Activated naive CD4-positive, alpha-beta T cell treated with anti-CD3 and anti-CD28 coated beads, Interleukin-2, amount 50 U/mL, for 72 hours (primary cell): Measurements from ENCODE around the gene CCND1. TPM values are rescaled to one million over a fixed set of nuclear protein-coding genes. Genes with fewer than 3 reads are reported as not detected.
"Not testable (repeated sequence)": the region's sequence is repeated elsewhere in the genome, so short reads cannot be mapped to it uniquely, and the experiment has no call there.

Experiments used
- ATAC-seq, 2 donors: fragments of 150-1000 bp; cut with Tn5 transposase; 2 replicates each; pipeline ENCODE4 v1.10.0; 2021; ENCODE audit warnings: mild to moderate bottlenecking in 2 of 2, moderate library complexity in 2 of 2
- DNase-seq, 2 donors: peaks; one replicate each; pipeline ENCODE4 v3.0.0; 2021 to 2022; ENCODE audit warnings: low spot score in 2 of 2
- H3K27ac Mint-ChIP-seq, 2 donors: one replicate each; pipeline ENCODE4 v1.8.0; 2022; ENCODE audit warnings: mild to moderate bottlenecking in 2 of 2, mixed read lengths in 2 of 2
- H3K36me3 Mint-ChIP-seq, 2 donors: one replicate each; pipeline ENCODE4 v1.8.0; 2022; ENCODE audit warnings: mixed read lengths in 2 of 2
- H3K9me3 Mint-ChIP-seq, 2 donors: one replicate each; pipeline ENCODE4 v1.8.0; 2022; ENCODE audit warnings: mixed read lengths in 2 of 2
- total RNA-seq, 2 donors: library from RNA; stranded (reverse); gene quantifications; one replicate each; pipeline ENCODE4 v1.2.3, GENCODE V29; 2022

The CCND1 gene
- total RNA-seq, 2 donors from 2014 or later: 0.16 to 0.39 TPM

DNA sequence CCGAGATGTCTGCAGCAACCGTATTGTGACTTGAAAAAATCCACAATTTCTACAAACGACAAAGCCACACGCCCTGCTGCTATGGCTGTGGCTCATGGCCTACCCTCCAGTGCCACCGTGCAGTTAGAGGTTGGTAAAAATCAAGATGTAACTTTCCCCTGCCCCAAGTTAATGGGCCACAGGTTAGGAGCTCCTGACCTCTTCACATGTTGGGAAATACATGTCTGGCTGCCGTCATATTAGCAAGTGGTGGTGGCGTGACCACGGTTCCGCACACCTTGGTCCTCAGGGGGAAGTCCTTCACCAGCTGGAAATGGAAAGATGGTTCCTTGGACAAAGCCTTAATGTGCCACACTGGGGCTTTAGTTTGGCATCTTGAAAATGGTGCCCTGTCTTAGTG, 27.4 kb upstream of the CCND1 start:
- H3K9me3 Mint-ChIP-seq: peaks cover 0 to under 1% of the 10 kb centered on the region in 2 donors
- DNase-seq: no peak
- H3K36me3 Mint-ChIP-seq: peaks cover 0 to under 1% of the 10 kb centered on the region in 2 donors
- no peak overlapping the region for H3K27ac Mint-ChIP-seq
- no peak for ATAC-seq

DNA sequence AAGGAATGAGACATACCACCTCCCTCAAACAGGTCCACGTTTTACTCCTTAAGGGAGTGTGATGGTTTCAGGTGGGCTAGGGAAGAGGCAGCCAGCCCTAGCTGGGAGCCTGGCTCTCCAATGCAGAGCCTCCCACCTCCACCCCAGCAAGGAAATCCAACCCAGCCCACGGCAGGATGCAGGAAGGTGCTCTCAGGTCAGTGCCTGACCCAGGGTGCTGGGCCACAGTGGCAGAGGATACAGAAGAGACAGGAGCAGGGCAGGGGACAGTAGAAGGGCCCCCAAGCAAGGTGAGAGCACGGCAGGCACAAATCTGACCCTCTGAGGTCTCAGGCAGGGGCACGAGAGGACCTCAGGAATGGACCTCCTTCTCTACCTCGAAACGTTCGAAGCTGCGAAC, 26.9 kb upstream of the CCND1 start:
- no peaks in the 10 kb centered on the region for H3K9me3 Mint-ChIP-seq
- ATAC-seq (no peak), DNase-seq (no peak)
- H3K27ac Mint-ChIP-seq: no peak overlapping the region
- H3K36me3 Mint-ChIP-seq: no peaks in the 10 kb centered on the region

DNA sequence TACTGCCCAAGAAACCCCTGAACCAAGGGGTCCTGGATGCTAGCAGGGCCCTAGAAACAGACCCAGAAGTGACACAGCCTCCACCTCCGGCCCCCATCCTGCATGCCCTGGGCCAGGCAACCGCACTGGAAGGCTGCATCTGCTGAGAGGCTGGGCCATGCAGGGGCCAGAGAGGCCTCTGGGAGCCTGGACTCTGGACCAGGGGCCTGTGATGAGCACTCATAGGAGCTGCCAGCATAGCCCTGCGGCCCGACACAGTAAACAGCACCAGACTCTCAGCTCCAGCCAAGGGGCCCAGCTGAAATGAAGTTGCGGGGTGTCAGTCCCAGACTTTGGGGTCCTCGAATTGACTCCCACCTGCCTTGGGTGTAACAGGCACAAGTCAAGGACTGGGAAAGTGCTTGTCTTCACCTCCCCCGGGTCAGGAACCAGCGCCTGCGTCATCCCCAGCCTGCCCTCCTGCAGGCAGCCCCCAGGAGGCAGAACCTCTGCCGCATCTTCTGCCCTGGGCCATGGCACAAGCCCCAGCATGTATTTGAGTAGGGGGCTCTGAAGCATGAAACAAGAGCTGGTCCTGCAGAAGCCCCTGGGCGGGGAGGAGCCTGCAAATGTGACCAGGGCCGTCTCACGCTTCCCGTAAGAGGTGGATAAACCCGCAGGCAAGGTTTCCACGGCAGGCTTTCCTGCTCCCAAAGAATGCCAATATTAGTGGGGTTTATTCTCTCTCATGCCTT, 25.2 kb upstream of the CCND1 start:
- Mint-ChIP-seq H3K9me3 (no peaks in the 10 kb centered on the region), H3K36me3 (no peaks in the 10 kb centered on the region), H3K27ac (no peak overlapping the region)
- ATAC-seq (no peak), DNase-seq (no peak)

DNA sequence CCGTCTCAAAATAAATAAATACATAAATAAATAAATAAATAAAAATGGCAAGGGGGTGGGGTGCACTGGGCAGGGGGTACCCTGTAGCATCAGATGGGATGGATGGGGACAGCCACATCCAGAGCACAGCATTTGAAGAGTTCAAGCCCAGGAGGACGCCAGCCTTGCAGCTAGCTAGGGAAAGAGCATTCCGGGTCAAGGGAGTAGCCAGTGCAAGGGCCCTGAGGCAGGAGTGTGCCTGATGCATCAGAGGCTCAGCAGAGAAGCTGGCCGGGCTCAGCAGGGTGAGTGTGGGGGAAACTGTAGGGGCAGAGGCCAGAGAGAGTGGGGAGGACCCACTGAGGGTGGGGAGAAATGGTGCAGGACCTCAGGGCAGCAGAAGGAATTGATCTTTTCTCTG, 23.7 kb upstream of the CCND1 start:
- ATAC-seq (no peak), DNase-seq (no peak)
- Mint-ChIP-seq H3K27ac (peak overlapping the region in 1 of 2 donors; percentile 96), H3K9me3 (no peaks in the 10 kb centered on the region), H3K36me3 (no peaks in the 10 kb centered on the region)

DNA sequence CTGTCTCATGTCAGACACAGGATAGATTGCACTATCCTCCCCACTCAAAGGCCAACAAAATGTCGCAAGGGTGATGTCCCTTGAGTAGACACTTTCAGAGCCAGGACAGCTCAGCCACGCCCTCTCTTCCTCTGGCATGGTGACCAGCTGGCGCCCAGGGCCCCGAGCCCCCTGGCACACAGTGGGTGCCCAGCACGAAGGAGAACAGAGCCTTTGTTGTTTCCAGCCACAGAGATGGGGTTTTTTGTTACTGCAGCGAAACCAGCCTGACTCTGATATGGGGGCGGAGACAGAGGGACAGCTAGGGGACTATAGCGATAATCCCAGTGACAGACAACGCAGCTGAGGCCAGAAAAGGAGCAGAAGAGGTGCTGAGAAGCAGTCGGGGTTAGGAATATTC, 23.3 kb upstream of the CCND1 start:
- Mint-ChIP-seq H3K36me3 (no peaks in the 10 kb centered on the region), H3K27ac (no peak overlapping the region), H3K9me3 (no peaks in the 10 kb centered on the region)
- ATAC-seq (no peak), DNase-seq (no peak)

DNA sequence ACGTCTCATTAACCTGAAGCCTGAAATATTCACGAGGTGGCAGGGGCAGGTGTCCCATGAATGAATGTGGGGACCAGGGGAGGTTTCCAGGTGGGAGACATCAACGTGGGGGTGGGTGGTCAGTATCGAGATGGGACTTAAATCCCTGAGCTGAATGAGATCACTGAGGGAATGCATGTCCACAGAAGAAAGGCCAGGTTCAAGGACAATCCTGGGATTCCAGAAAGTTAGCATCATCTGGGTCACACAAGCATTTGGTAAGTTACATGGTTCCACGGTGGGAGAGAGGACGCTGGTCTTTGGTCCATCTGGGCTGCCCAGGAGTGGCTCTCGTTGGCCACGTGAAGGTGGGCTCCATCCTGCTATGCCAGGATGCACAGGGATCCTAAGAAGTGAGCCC, 22.7 kb upstream of the CCND1 start:
- ATAC-seq (no peak), DNase-seq (no peak)
- Mint-ChIP-seq H3K9me3 (no peaks in the 10 kb centered on the region), H3K27ac (no peak overlapping the region), H3K36me3 (no peaks in the 10 kb centered on the region)

DNA sequence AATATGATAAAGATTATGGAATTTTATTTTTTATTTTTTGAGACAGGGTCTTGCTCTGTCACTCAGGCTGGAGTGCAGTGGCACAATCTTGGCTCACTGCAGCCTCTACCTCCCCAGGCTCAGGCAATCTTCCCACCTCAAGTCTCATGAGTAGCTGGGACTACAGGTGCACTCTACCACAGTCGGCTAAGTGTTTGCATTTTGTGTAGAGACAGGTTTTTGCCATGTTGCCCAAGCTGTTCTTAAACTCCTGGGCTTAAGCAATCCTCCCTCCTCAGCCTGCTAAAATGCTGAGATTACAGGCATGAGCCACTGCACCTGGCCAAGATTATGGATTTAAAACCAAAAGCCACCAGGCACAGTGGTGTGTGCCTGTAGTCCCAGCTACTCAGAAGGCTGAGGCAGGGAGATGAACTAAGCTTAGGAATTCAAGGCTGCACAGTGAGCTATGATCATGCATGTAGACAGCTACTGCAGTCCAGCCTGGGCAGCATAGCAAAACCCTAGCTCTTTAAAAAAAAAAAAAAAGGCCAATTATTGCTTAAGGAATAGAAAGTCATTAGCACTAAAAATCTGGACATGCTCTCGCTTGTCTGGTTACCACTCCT, 20.2 kb upstream of the CCND1 start:
- ATAC-seq (no peak), DNase-seq (no peak)
- Mint-ChIP-seq H3K36me3 (no peaks in the 10 kb centered on the region), H3K27ac (no peak overlapping the region), H3K9me3 (no peaks in the 10 kb centered on the region)

DNA sequence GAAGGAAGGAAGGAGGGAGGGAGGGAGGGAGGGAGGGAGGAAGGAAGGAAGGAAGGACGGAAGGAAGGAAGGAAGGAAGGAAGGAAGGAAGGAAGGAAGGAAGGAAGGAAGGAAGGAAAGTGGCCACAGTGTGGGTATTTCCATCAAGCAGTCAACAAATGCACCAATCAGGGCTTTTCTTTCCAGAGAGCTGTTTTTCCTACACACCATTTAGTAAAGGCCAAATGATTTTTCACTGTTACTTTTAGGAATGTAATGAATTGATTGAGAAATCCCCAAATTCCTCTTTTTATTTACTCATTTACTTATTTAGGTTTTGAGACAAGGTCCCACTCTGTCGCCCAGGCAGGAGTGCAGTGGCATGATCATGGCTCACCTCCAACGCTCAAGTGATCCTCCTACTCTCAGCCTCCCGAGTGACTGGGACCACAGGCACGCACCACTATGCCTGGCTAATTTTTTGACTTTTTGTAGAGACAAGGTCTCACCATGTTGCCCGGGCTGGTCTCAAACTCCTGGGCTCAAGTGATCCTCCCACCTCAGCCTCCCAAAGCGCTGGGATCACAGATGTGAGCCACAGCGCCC, 18.8 kb upstream of the CCND1 start:
- H3K9me3 Mint-ChIP-seq, H3K27ac Mint-ChIP-seq, DNase-seq, ATAC-seq, H3K36me3 Mint-ChIP-seq: not testable (repeated sequence)

DNA sequence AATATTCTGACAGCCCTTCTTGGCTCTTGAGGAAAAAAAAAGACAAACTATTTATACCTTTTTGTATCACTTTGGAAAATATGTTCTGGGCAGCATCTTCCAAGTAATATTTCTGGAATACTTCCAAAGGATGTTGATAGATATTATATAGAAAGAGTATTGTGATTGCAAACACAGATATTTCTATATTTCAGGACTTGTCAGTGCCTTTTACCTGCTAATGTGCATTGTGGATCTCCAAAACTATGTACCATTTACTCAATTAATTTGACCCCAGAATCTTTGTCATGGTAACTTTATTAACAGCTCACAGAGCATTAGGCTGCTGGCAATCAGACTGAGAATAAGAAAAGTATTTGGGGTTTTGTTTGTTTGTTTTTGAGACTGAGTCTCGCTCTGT, 16.7 kb upstream of the CCND1 start:
- H3K27ac Mint-ChIP-seq: no peak overlapping the region
- peaks cover 0 to 4% of the 10 kb centered on the region in 2 donors for H3K36me3 Mint-ChIP-seq
- DNase-seq (no peak), ATAC-seq (no peak)
- peaks cover 0 to 5% of the 10 kb centered on the region in 2 donors for H3K9me3 Mint-ChIP-seq

DNA sequence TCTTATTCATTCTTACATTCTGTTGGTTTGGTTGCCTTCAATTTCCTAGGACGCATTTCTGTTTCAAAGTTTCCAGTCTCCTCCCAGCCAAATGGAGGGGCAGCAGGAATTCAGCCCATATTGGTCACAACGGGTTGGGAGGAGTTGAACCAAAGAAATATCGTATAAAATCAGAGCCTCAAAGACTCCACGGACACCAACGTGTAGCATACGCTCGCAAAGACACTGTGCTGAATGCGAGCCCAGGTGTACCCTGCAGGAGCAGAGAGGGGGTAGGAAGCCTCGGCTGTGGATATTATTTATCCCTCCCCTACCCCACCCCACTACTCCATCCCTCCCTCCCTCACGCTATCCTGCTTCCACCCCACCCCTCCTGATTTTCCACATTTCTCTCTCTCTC, 15.5 kb upstream of the CCND1 start:
- peaks cover 0 to 12% of the 10 kb centered on the region in 2 donors for H3K36me3 Mint-ChIP-seq
- H3K27ac Mint-ChIP-seq: no peak overlapping the region
- DNase-seq: no peak
- H3K9me3 Mint-ChIP-seq: peaks cover 0 to 13% of the 10 kb centered on the region in 2 donors
- ATAC-seq: no peak

DNA sequence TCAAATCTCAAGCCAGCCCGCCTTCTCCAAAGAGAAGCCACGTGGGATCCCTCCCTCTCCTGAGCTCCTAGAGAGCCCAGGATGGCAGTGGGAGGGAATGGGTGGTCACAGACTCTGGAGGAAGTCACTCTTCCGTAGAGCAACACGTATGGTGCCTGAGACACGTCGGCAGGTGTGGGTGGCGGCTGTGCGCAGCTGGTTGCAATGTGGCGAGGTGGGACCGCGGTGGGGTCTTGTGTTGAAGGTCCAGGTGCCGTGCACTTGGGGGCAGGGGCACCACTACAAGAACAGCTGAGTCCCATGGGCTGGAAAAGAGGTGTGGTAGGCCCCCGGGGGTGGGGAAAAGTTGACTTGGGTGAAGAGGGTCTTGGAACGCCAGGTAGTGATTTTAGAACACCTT, 13.4 kb upstream of the CCND1 start:
- ATAC-seq (no peak), DNase-seq (no peak)
- no peak overlapping the region for H3K27ac Mint-ChIP-seq
- H3K9me3 Mint-ChIP-seq: peaks cover 0 to 13% of the 10 kb centered on the region in 2 donors
- peaks cover 0 to 12% of the 10 kb centered on the region in 2 donors for H3K36me3 Mint-ChIP-seq

DNA sequence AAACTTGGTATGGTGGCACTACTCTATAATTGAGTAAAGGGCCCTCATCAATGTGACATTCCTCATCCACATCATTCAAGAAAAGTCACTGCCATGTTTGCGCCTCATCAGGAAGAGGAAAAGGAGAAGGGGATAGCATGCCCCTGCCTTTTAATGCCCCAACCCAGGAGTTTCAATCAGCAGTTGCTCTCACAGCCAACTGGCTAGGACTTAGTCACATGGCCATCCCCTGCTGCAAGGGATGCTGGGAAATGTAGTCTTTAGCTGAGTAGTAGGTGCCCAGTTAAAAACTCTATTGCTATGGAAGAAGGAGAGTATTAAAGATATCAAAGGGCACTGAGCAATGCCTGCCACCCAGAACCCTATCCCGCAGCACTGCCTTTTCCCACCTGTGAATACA, 10.9 kb upstream of the CCND1 start:
- DNase-seq: no peak
- H3K9me3 Mint-ChIP-seq: peaks cover 0 to 13% of the 10 kb centered on the region in 2 donors
- H3K27ac Mint-ChIP-seq: no peak overlapping the region
- ATAC-seq: no peak
- H3K36me3 Mint-ChIP-seq: peaks cover 0 to 12% of the 10 kb centered on the region in 2 donors

DNA sequence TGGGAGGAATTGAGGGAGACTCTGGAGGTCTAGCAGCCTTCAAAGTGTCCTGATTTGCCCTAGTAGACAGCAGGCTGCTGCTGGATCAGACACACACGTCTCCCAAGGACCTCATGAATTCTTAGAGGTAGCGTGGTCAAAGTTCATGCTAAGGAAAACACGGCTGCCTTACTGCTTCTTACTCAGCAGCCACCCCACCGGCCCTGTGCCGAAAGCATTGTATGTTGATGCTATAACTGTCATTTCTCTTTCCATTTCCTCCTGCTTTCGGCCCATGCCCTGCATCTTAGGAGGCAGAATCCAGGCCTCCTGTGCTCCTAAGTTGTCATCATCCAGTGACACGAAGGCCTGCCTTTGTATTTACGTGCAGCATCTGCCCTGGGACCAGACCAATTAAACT, 10.5 kb upstream of the CCND1 start:
- Mint-ChIP-seq H3K9me3 (peaks cover 0 to 13% of the 10 kb centered on the region in 2 donors), H3K27ac (no peak overlapping the region), H3K36me3 (peaks cover 0 to 12% of the 10 kb centered on the region in 2 donors)
- DNase-seq: no peak
- no peak for ATAC-seq

DNA sequence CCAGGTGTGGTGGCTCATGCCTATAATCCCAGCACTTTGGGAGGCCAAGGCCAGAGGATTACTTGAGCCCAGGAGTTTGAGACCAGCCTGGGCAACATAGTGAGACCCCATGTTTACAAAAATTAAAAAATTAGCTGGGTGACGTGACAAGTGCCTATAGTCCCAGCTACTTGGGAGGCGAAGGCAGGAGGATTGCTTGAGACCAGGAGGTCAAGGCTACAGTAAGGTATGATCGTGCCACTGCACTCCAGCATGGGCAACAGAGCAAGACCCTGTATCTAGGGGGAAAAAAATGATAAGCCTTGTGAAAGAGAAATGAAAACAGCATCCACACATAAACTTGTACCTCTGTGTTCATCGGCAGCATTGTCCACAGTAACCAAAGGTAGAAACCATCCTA, 8.1 kb upstream of the CCND1 start:
- peaks cover 0 to 13% of the 10 kb centered on the region in 2 donors for H3K9me3 Mint-ChIP-seq
- no peak overlapping the region for H3K27ac Mint-ChIP-seq

DNA sequence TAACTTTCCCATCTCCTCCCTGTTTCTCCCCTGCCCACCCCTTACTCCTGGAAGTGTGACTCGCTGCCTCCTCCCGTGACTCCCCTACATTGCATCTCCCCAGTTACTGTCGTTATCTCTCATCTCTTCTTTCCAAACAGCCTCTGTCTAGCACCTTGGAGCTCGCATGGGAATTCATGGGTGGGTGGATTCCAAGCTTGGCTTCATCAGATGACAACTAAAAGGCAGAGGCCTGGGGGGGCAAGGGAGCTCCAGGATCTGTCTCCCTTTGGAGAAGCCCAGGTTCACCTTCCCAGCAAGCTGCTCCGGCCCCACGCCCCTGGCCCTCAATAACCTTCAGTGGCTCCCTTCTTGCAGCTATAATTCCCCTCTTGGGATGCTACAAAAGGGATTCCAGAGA, 6.9 kb upstream of the CCND1 start:
- no peak for DNase-seq
- Mint-ChIP-seq H3K36me3 (peaks cover 0 to 10% of the 10 kb centered on the region in 2 donors), H3K27ac (no peak overlapping the region), H3K9me3 (peaks cover 0 to 10% of the 10 kb centered on the region in 2 donors)
- no peak for ATAC-seq

More for the DNA sequence above, 8.1 kb upstream of the CCND1 start:
- peaks cover 0 to 12% of the 10 kb centered on the region in 2 donors for H3K36me3 Mint-ChIP-seq
- ATAC-seq (no peak), DNase-seq (no peak)

DNA sequence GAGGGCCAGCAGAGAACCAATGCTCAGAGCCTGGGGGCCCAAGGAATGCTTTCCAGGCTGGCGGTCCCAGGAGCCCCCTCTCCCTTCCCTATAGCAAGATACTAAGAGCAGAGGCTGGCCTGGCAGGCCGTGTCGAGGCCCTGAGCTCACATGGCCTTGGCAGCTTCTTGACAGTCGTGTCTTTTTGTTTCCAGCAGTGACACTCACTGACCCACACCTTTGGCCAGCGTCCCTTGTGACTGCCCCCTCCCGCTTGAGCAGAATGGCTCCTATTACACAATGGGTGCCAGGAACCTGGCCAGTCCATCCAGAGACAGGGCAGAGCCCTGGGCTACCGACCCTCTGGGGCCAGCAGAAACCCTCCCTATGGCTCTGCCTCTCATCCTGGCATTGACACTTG, 6.4 kb upstream of the CCND1 start:
- no peak for ATAC-seq
- no peak overlapping the region for H3K27ac Mint-ChIP-seq
- H3K9me3 Mint-ChIP-seq: peaks cover 0 to 5% of the 10 kb centered on the region in 2 donors
- DNase-seq: no peak
- H3K36me3 Mint-ChIP-seq: peaks cover 0 to 5% of the 10 kb centered on the region in 2 donors

DNA sequence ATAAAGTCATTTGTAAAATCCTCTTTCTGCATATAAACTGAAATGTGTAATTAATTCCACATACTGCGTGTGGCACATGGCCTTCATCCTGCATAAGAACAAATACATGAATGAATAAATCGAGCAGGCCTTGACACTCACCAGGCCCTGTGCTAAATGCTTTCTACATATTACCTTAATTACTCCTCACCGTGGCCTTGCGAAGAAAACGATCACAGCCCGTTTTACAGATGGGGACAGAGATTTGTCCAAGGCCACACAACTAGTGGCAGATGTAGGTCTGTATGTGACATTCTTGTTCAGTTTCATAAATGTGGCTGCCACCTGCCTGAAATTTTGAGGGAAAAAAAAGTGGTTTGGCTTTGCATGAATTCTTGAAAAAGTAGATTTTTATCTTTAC, 5.8 kb upstream of the CCND1 start:
- Mint-ChIP-seq H3K9me3 (no peaks in the 10 kb centered on the region), H3K36me3 (no peaks in the 10 kb centered on the region), H3K27ac (no peak overlapping the region)
- DNase-seq (no peak), ATAC-seq (no peak)
